ENCODE results near the gene MICAL3. TPM values are rescaled to one million over a fixed set of nuclear protein-coding genes. Genes with fewer than 3 reads are reported as not detected.

MICAL3 gene
- total RNA-seq, 3 donors from 2014 or later (not counting 1 experiment from before 2014, with no cell fraction given) = 17.1 to 36.3 (median 34.3) TPM

DNA sequence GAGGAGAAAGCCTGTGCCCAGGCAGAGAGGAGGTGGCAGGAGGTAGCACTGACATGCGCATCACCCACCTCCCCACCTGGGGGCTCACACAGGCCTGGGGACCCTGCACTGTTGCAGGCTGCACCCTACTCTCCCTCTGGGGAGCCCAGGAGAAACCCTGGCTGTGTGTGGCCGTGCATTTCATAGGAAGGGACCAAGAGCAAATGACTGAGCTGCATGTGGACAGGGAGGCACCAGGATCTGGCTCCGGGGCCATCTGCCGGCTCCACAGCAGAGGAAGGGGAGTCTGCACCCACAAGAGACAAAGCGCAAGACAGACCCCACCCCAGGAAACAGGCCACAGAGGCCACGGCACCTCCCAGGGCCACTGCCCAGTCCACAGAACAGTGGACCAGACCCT lies 272.8 kb downstream of the MICAL3 start:
- TF ChIP-seq, protein P1, sequence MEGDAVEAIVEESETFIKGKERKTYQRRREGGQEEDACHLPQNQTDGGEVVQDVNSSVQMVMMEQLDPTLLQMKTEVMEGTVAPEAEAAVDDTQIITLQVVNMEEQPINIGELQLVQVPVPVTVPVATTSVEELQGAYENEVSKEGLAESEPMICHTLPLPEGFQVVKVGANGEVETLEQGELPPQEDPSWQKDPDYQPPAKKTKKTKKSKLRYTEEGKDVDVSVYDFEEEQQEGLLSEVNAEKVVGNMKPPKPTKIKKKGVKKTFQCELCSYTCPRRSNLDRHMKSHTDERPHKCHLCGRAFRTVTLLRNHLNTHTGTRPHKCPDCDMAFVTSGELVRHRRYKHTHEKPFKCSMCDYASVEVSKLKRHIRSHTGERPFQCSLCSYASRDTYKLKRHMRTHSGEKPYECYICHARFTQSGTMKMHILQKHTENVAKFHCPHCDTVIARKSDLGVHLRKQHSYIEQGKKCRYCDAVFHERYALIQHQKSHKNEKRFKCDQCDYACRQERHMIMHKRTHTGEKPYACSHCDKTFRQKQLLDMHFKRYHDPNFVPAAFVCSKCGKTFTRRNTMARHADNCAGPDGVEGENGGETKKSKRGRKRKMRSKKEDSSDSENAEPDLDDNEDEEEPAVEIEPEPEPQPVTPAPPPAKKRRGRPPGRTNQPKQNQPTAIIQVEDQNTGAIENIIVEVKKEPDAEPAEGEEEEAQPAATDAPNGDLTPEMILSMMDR (IDR thresholded peaks at IDR 0.05) = no peak
- H3K27ac Mint-ChIP-seq = peak overlapping the region in 1 of 2 donors; percentile 62
- intact Hi-C loops (cut with micrococcal nuclease) = no loop called here
- WGBS (ENCODE audit: insufficient coverage) = 91% methylated on average over 6 of the region's 6 CpGs
- no peak for ATAC-seq
- no peak overlapping the region for H3K27ac ChIP-seq (ENCODE audit: low read length)
- peaks cover 14 to 25% of the 10 kb centered on the region in 2 donors for H3K4me1 Mint-ChIP-seq
- no peak for DNase-seq
- H3K36me3 Mint-ChIP-seq = no peaks in the 10 kb centered on the region
- no peak overlapping the region for H3K4me3 ChIP-seq (ENCODE audit: low read length)
- H3K9me3 ChIP-seq (ENCODE audit: control insufficient read depth, insufficient read depth, low read length) = no peaks in the 10 kb centered on the region
- H3K4me3 Mint-ChIP-seq = no peak overlapping the region
- no peaks in the 10 kb centered on the region for H3K27me3 ChIP-seq (ENCODE audit: control insufficient read depth, insufficient read depth, low read length)
- H3K4me1 ChIP-seq (ENCODE audit: control insufficient read depth, insufficient read depth, low read length) = peaks cover 11% of the 10 kb centered on the region
- no peaks in the 10 kb centered on the region for H3K27me3 Mint-ChIP-seq (ENCODE audit: low read depth in 2 of 2)
- H3K36me3 ChIP-seq (ENCODE audit: control insufficient read depth, insufficient read depth, low read length) = no peaks in the 10 kb centered on the region
- H3K9me3 Mint-ChIP-seq = no peaks in the 10 kb centered on the region

- no peak for ATAC-seq
- Histone ChIP-seq H3K4me1 (ENCODE audit: control insufficient read depth, insufficient read depth, low read length) (peaks cover 11% of the 10 kb centered on the region), H3K27me3 (ENCODE audit: control insufficient read depth, insufficient read depth, low read length) (no peaks in the 10 kb centered on the region), H3K9me3 (ENCODE audit: control insufficient read depth, insufficient read depth, low read length) (no peaks in the 10 kb centered on the region), H3K27ac (ENCODE audit: low read length) (no peak overlapping the region), H3K36me3 (ENCODE audit: control insufficient read depth, insufficient read depth, low read length) (no peaks in the 10 kb centered on the region), H3K4me3 (ENCODE audit: low read length) (no peak overlapping the region)
- H3K27ac Mint-ChIP-seq = peak overlapping the region; percentile 57 to 58
- no peak for DNase-seq
- intact Hi-C loops (cut with micrococcal nuclease) = no loop called here
- H3K4me3 Mint-ChIP-seq = no peak overlapping the region
- TF ChIP-seq, protein P1 (IDR thresholded peaks at IDR 0.05) = no peak
- no peaks in the 10 kb centered on the region for H3K36me3 Mint-ChIP-seq
- H3K9me3 Mint-ChIP-seq = no peaks in the 10 kb centered on the region
- peaks cover 13 to 24% of the 10 kb centered on the region in 2 donors for H3K4me1 Mint-ChIP-seq
- 93% methylated on average over 33 of the region's 35 CpGs for WGBS (ENCODE audit: insufficient coverage)
- H3K27me3 Mint-ChIP-seq (ENCODE audit: low read depth in 2 of 2) = no peaks in the 10 kb centered on the region
Measured at GRCh38 chr22:17749605-17750395, 274.6 kb downstream of the MICAL3 start.

DNA sequence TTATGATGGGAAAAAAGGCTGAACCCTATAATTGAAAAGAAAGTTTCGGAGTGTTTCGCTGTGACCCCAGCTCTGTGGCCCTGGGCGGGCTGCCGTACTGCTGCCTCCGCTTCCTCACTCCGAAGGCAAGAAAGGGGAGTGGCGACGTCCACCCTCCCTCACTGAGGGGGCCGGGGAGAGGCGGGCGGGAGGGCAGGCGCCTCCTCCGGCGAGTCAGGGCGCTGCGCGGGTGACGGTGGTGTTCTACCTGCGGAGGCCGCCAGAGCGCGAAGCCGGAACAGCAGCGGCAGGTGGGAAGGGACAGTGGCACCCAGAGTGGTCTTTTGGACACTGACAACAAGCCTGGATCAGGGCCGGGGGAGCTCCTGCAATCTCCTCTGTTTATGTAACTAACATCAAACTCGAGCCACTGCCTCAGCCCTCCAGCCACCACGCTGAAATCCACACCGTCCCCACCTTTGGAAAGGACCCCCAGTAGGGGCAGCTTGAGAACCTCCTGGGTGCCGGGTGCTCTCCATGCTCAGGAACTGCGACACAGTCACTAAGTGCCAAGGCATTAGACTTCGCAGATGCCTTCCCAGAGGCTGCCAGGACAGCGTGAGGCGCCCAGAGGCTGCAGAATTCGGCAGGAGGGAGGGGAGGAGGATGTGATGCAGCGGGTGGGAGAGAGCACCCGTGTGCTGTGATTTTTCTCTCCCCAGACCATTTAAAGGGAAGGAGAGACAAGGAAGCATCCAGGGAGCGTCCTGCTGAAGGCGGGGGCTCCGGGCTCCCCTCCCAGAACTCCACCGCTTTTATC lies 275.6 kb downstream of the MICAL3 start:
- intact Hi-C loops (cut with micrococcal nuclease) = no loop called here
- peaks cover 2% of the 10 kb centered on the region for H3K36me3 ChIP-seq (ENCODE audit: control insufficient read depth, insufficient read depth, low read length)
- no peaks in the 10 kb centered on the region for H3K9me3 ChIP-seq (ENCODE audit: control insufficient read depth, insufficient read depth, low read length)
- TF ChIP-seq, protein P1 (IDR thresholded peaks at IDR 0.05) = no peak
- H3K4me1 ChIP-seq (ENCODE audit: control insufficient read depth, insufficient read depth, low read length) = peaks cover 10% of the 10 kb centered on the region
- Mint-ChIP-seq H3K4me1 (peaks cover 13 to 17% of the 10 kb centered on the region in 2 donors), H3K9me3 (no peaks in the 10 kb centered on the region), H3K4me3 (no peak overlapping the region), H3K36me3 (no peaks in the 10 kb centered on the region), H3K27ac (no peak overlapping the region), H3K27me3 (ENCODE audit: low read depth in 2 of 2) (no peaks in the 10 kb centered on the region)
- DNase-seq = no peak
- 96% methylated on average over 40 of the region's 40 CpGs for WGBS (ENCODE audit: insufficient coverage)
- H3K27me3 ChIP-seq (ENCODE audit: control insufficient read depth, insufficient read depth, low read length) = no peaks in the 10 kb centered on the region
- no peak overlapping the region for H3K27ac ChIP-seq (ENCODE audit: low read length)
- no peak overlapping the region for H3K4me3 ChIP-seq (ENCODE audit: low read length)
- ATAC-seq = no peak

Data from natural killer cell (primary cell).